ENCODE measurements around the gene MGAT4D.
A peak's percentile ranks its signal among the peaks of the same experiment; 100 is the strongest.
"Not testable (repeated sequence)": the region's sequence is repeated elsewhere in the genome, so short reads cannot be mapped to it uniquely, and the experiment has no call there.

MGAT4D gene

DNA sequence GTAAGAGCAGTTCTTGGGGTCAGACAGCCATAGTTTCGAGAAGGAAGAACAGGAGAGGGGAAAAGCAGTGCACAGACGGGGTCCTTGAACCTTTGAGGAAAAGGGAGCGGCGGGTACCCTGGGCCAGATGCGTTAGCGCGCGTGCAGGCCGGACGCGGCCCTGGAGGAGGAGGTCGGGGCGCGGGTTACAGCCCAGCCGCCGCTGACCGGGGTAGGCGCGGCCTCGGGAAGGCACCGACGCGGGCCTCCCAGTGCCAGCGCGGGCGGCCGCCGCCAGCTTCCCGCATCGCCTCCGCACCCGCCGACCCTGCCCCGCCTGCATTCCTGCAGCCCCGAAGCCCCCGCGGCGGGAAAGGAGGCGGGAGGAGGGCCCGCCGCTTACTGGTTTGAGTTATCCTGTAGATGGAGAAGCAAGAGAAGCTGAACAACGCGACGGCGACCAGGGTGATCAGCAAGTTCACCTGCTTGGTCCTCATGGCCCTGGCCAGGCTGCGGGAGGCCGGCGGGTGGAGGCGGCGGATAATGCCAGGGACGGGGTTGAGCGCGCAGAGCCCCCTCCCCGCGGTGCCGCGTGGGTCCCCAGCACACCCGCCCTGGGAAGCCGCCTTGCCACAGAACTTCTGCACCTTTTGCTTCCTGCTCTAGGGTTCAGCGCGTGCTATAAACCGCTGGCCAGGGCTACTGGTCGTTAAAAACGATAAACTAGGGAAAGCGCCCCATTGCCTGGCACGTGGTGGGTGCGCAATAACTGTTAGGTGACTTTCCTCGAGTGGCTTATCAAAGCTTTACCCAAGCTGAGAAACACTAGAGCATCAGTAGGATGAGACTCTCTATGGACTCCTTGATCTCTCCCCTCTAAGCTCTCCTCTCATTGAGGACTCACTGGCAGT, at the start of gene MGAT4D:
TSS of gene MGAT4D (minus strand) at position 547 of the 890 bp plus-strand sequence. CDS start at position 476, 71 bp downstream.
- DNase-seq: no peak

DNA sequence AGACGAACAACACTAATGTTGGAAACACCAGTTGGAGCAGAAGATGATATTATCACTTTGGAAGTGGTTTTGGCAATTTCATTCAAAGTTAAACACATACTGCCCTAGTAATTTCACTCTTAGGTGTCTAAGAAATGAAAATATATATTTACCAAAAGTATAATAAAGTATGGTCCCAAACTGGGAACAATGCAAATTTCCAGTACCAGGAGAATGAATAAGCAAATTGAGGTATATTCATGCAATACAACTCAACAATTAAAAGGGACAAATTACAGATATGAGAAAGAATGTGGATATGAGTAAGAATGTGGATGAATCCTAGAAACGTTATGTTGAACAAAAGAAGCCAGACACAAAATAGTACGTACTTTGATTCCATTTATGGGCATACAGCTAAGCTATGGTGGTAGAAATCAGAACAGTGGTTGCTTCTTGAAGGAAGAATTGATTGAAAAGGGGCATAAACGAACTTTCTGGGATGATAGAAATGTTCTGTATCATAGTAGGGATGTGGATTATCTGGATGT, 35.9 kb upstream of the MGAT4D start:
- no peak for DNase-seq

DNA sequence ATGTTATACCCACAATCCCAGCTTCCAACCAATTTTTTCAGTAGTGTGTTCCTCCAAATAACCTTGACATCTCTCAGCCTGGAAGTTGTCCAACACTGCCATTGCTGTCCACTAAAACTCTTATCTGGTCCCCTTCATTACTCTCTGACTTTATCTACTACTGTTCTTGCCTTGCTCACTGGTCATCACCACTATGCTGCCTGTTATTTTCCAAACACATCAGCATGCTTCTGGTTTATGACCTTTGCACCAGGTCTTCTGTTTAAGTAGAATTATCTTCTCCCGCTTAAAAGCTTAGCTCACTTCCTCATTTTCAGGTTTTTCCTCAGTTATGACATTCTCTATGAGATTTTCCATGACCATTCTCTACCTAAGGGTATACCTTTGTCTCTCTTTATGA, 31.3 kb upstream of the MGAT4D start:
- DNase-seq: no peak

DNA sequence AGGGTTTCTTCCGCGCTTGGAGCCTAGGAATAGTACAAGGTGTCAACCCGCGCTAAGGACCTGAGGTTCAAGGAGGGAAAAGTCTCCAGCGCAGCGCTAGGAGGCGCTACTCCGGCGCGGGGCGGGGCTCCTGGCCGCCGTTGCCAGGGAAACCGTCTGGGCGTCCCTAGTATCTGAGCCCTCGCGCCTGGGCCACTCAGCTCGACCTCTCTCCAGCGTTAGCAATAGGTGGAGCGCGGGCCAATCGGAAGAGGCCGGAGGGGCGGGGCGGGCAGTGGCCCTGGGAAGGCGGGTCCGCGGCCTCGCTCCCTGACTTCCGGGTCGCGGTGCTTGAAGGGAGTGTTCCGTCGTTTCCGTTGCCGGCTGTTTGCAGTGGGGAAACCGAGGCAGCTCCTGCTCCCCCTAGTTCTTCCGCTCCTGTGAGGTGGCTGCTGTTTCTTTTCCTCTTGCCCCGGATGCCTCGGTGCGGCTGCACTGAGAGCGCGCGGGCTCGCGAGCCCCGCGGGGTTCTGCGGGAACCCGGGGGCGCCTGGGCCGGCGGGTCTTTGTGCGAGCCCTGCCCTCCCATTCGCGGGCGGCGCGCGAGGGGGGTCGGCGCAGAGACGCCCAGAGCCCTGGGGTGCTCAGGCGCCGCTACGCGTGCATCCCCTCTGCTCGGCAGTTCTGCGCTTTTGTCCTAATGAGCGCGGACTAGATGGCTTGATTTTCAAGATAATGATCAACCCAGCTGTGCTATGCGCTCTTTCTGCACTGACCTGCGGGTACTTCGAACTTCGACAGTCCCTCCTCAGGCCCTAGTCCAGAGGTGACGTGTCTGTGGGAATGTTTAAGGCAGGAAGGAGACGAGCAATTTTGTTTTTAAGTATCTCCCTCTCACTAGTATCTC, 26.0 kb upstream of the MGAT4D start, which contains the start of gene ELMOD2:
TSS of gene ELMOD2 (plus strand) at position 312 of the 886 bp plus-strand sequence. CDS start 1,261 bp downstream, outside the sequence.
- DNase-seq: peak; percentile 98

DNA sequence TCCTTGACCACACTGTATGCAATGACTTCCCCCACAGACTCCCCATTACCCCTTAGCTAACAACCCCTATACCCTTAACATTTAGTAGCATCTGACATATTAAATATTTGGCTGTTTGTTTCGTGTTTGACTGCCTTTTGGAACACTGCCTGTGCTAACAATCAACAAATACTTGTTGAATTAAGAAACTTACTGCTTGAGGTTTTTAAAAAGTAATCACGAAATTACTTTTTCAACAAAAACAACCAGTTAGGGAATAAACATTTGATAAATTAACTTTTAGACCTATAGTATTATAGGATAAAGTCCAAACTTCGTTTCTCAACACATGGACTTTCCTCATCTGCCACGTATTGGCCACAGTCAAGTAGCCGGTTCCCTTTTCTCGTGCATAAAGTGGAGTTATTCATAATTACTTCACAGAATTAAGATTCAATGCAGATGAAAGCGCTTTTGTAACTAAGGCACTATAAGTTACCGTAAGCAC, 25.3 kb upstream of the MGAT4D start:
- DNase-seq: no peak

DNA sequence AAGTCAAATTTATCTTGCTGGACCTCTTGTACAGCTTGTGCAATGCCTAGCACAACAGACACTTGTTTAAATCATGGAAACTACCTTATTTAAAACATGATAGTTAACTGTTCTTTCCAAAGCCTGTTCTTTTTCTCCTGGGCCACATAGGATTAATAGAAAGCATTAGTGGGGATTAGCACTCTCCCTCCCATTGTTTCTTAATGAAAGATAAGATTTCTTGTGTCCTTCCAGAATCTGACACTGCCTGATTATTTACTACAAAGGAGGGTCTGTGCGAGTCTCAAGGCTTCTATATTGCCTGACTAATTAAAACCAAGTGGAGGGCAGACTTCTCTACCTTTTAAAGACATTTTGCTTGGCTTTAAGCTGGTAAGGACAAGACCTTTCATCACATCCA, 17.3 kb upstream of the MGAT4D start:
- DNase-seq: no peak

DNA sequence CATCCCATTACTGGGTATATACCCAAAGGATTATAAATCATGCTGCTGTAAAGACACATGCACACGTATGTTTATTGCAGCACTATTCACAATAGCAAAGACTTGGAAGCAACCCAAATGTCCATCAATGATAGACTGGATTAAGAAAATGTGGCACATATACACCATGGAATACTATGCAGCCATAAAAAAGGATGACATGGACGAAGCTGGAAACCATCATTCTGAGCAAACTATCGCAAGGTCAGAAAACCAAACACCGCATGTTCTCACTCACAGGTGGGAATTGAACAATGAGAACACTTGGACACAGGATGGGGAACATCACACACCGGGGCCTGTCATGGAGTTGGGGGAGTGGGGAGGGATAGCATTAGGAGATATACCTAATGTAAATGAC, 15.7 kb upstream of the MGAT4D start:
- not testable (repeated sequence) for DNase-seq

DNA sequence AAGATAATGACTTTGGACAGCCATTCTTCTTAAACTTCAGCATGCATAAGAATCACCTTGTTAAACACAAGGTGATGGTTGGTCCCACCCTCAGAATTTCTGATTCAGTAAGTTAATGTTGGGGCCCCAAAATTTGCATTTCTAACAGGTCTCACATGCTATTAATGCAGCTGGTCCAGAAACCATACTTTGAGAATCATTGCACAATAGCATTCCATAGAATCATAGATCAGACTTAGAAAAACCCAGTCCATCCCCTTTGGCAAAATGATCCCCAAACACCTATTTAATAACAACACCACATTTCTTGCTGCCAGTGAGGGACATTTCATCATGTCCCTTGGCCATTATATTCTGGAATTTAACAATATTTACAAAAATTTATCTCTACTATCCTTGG, 6.2 kb upstream of the MGAT4D start:
- no peak for DNase-seq

DNA sequence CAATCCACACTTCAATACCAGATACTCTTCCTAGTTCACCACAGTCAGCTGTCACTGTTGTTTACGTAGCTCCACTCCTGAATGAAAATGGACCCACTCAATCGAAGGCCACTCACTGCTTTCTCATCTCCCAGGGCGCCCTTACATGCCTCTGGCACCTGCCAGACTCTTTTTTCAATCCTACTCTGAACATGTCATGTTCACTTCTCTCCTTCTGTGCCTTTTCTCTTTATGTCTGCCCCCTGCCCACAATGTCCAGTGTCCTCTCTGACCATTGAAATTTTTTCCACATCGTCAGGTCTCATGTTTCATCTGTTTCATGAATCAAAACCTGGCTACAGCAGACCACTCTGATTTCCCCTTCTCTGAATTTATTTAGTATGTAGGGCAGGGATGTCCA, 1.3 kb upstream of the MGAT4D start:
- DNase-seq: no peak

DNA sequence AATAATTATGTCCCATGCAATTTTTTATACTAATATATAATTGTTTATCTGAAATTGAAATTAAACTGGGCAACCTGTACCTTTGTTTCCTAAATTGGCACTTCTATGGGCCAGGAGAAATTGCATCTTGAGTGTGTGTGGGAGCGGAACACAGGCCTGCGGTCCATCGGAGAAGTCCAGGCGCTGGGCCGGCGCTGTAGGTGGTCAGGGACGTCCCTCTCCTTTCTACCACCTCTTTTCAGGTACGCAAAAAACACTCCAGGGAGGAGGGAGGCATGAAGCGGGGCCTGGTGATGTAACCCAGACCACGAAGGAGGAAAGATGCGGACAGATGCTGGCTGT, 717 bp downstream of the MGAT4D start:
- DNase-seq: no peak

DNA sequence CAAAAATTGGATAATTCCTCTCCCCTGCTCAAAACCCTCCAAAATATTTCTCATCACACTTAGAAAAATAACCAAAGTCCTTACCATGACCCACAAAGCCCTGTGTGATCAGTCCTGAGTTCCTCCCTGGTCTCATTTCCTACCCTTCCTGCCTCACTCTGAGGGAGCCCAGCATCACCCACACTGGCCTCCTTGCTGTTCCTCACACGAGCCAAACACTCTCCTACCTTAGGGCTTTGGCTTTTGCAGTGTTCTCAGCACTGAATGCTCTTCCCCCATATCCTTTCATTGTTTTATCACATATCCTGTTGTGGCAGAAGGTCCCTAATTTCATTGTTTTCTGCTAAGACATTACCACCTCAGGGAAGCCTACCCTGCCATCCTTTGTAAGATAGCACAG, 12.2 kb downstream of the MGAT4D start:
- DNase-seq: no peak

DNA sequence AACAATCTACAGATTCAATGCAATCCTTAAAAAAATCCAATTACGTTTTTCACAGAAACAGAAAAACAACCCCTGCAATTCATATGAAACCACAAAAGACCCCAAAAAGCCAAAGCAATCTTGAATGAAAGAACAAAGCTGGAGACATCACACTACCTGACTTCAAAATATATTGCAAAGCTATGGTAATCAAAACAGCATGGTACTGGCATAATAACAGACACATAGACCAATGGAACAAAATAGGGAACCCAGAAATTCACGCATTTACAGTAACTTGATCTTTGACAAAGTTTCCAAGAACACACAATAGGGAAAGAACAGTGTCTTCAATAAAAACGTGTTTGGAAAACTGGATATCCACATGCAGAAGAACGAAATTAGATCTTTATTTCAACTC, 14.6 kb downstream of the MGAT4D start:
- DNase-seq: no peak

DNA sequence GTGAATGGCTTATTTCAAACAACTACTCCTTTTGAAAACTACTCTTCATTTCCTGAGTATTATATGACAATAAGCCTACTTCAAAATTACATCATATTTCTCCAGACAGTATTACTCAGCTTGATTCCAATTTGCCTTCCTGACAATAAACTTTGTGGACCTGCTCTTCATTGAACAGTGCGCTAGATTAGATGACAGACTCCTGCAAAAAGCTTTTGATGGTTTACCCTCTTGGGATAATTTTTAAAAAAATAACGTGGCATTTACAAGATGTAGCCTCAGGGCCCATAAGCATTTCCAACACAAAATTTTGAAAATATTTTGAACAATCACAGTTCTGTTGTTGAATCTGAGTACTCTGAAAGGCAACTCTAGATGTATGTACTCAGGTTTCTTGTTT, 25.9 kb downstream of the MGAT4D start:
- no peak for DNase-seq

DNA sequence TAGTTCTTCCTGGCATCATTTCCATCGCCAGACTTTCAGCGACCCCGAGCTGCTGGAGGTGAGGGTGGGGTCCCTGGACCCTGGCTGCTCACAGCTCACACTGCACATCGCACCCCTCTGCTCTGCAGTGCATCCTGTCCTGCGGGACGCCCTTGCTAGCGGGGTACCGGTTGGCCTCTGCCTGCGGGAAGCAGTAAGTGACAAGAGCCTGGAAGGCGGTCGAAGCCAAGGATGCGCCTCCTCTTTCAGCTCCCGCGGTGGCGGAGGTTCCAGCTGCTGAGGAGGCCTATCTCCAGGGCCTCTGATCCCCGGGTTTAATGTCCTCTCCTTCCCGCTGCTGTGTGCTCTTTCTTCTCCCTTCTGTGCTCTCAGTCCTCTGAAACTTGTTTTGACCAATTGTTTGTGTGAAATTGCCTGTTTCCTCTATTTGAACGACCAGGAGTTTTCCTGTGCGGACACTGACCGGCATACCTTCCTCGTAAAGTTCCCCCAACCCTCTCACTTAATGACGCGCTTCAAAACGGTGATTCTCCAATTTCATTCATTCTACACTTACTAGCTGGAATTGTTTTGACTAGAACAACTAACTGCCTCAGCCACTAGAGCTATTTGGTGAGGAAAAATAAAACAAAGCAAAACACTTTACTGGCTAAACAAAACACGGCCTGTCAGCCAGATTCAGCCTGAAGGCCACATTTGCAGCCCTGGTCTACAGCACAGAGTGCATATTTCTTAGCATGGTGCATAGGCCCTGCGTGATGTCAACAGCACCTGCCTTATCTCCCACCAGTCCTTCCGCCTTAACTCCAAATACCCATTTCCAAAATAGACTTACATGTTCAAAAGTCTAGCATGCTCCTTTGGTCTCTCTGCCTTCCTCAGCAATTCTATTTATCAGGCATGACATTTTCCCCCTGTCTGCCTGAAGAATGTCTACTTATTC, 28.0 kb downstream of the MGAT4D start:
- DNase-seq: no peak

DNA sequence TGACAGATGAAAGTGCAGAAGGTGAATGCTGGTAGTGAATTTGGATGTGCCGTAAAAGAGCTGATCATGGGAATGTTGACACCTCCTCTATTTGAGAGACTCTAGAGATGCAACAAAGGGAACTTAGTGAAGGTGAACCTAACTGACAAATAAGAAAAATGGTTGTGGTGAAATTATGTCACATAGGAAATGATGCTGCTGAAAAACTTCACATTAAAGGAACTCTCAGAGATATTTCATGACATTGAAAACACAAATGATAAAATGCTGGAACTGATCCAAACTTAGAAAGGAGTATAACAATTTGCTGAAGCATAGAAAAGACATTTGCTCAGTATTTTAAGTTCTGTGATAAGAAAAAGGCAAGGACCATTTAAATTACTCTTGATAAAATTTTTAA, 31.9 kb downstream of the MGAT4D start:
- no peak for DNase-seq

DNA sequence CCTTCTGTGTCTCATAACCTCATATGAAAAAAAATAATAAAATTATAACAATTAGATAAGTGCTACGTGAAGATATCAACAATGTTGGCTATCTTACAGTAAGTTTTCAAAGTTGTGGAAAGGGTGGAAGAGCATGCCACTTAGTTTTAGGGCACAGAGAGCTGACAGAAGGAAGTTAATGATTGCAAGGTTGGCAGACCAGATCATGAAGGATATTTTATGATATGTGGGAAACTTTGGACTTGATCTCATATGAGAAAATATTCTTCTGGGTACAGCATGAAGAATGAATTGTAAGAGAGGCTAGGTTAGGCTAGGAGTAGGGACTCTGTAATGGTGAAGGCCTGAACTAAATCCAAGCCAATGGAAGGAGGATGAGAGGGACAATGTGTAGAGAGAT, 34.5 kb downstream of the MGAT4D start:
- DNase-seq: no peak

DNA sequence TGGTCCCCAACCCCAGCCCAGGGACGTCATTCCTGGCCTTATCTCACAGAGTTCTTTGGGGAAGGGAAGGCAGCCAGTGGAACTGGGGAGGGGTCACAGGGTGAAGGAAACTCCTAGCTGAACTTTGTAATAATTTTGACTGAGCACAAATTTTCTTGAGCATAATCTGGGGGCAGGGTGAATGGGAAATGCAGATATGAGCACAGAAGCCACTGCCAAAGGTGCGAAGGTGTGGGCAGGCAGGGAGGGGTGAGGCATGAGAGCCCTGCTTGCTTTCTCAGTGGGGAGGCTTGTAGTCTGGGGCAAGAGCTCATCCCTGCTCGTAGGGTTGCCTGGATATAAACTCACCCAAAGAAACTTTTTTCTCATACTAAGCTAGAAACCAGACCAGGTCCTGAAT, 34.9 kb downstream of the MGAT4D start:
- no peak for DNase-seq

DNA sequence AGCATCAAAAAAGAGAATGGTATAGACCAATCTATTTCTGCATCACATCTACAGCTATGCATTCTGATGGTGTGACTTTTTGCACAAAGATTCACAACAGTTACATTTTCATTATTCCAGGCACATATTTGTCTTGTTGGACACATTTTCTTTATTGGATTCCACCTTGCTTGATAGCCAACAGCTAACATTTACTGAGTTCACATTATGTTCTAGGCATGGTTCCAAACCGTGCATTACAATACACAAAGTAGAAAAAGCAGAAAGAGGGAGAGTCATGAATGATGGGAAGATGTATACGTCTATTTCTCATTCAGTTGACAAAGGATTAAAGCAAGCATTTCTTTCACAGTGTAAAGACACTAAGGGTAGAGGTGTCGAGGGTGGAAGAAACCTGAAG, 47.7 kb downstream of the MGAT4D start:
- DNase-seq: no peak

DNA sequence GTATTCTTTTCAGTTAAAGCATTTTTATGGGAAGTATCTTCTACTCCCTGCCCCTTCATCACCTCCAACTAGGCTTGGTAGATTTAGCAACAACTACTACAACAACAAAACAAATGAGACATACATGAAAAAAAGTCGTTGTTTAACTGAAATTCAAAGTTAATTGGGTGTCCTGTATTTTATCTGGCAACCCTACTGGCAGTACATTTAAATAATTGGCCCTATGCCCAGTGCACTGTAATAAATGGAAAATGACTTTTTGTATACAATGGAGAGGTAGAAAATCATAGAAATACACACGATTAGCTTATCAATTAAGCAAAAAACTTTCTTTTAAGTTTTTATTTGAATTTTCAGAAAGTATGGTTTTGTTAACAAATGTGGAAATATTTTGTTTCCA, 49.3 kb downstream of the MGAT4D start:
- no peak for DNase-seq

DNA sequence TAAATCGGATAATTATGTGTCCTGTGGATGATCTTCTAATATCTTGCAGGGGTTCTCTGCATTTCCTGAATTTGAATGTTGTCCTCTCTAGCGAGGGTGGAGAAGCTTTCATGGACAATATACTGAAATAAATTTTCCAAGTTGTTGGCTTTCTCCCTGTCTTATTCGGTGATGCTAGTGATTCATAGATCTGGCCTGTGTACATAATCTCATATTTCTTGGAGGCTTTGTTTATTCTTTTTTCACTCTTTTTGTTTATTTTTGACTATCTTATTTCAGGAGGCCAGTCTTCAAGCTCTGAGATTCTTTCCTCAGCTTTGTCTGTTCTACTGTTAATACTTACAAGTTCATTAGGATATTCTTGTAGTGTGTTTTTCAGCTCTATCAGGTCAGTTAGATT, 49.9 kb downstream of the MGAT4D start:
- no peak for DNase-seq

DNA sequence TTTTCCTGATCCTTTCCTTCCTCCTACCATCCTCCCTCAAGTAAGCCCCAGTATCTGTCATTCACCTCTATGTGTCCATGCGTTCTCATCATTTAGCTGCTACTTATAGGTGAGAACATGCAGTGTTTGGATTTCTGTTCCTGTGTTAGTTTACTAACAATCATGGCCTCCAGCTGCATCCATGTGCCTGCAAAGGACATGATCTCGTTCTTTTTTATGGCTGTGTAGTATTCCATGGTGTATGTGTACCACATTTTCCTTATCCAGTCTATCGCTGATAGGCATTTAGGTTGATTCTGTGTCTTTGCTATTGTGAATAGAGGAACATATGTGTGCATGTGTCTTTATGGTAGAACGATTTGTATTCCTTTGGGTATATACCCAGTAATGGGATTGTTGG, 53.7 kb downstream of the MGAT4D start:
- DNase-seq: not testable (repeated sequence)

DNA sequence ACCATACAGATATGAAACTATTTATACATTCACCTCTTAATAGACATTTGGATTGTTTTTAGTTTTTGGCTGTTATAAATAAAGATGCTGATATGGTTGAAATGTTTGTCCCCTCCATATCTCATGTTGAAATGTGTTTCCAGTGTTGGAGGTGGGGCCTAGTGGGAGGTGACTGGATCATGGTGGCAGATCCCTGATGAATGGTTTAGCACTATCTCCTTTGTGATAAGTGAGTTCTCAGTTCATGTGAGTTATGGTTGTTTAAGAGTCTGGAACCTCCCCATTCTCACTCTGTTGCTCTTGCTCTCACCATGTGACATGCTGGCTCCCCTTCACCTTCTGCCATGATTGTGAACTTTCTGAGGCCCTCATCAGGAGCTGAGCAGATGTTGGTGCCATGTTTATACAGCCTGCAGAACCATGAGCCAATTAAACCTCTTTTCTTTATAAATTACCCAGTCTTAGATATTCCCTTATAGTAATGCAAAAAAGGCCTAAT, 58.4 kb downstream of the MGAT4D start:
- DNase-seq: no peak

Data from stimulated activated CD4-positive, alpha-beta T cell treated with anti-CD3 and anti-CD28 coated beads, Interleukin-1b, Interleukin-23, amount 100 ng/mL, for 48 hours (primary cell).